T-helper 17 cell (primary cell): Measurements from ENCODE around the gene GGTA1. TPM values are rescaled to one million over a fixed set of nuclear protein-coding genes. Genes with fewer than 3 reads are reported as not detected.
"Not testable (repeated sequence)": the region's sequence is repeated elsewhere in the genome, so short reads cannot be mapped to it uniquely, and the experiment has no call there.

Experiments used
- ATAC-seq: fragments of 150-1000 bp; cut with Tn5 transposase; 2 replicates; pipeline ENCODE4 v1.10.0; 2021; ENCODE audit warnings: mild to moderate bottlenecking, moderate library complexity
- DNase-seq, 3 donors: peaks; one replicate each; pipeline versions ENCODE4 v3.0.0 to v3.0.0-alpha.2; 2020 to 2021
- H3K9me3 ChIP-seq: one replicate; pipeline ENCODE4 v1.7.0; 2013; ENCODE audit warnings: low read length, mild to moderate bottlenecking; ENCODE audit not compliant: control insufficient read depth, poor library complexity, severe bottlenecking
- H3K27ac Mint-ChIP-seq: one replicate; pipeline ENCODE4 v1.8.0; 2022; ENCODE audit warnings: mild to moderate bottlenecking, moderate library complexity, mixed read lengths
- H3K27me3 Mint-ChIP-seq: one replicate; pipeline ENCODE4 v1.8.0; 2022; ENCODE audit warnings: mixed read lengths
- H3K36me3 Mint-ChIP-seq: one replicate; pipeline ENCODE4 v1.8.0; 2022; ENCODE audit warnings: low read depth, mixed read lengths
- H3K4me1 Mint-ChIP-seq: one replicate; pipeline ENCODE4 v1.8.0; 2022; ENCODE audit warnings: mild to moderate bottlenecking, mixed read lengths
- H3K4me3 Mint-ChIP-seq: one replicate; pipeline ENCODE4 v1.8.0; 2022; ENCODE audit warnings: mild to moderate bottlenecking, moderate library complexity, mixed read lengths
- total RNA-seq, 4 donors: library from RNA in 2 of 4; stranded (reverse) in 2 of 4; gene quantifications; one replicate each; pipeline ENCODE4 v1.2.3 and lab custom pipeline; 2022 to 2026

The GGTA1 gene
- total RNA-seq, 2 donors from 2014 or later = 0.50 to 7.7 TPM

DNA sequence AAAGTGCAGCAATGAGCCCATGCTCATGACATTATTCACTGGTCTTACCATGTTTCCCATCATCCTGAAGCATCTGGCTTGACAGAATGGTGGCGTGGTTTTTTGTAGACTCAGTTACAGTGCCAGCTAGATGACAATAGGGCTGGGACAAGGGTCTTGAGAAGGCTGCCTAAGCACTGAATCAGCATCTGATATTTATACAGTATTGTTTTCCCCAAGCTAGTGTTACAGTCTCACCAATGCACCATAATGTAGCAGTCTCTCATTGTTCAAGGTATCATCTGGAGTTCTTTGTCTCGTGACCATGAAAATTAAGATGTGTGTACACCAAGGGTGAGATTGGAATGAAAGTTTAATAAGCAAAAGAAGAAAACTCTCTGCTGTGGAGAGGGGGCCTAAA is 19.0 kb upstream of the GGTA1 start:
- Mint-ChIP-seq H3K36me3 (no peaks in the 10 kb centered on the region), H3K4me3 (no peak overlapping the region), H3K27me3 (peaks cover 19% of the 10 kb centered on the region), H3K4me1 (no peaks in the 10 kb centered on the region), H3K27ac (no peak overlapping the region)
- no peaks in the 10 kb centered on the region for H3K9me3 ChIP-seq
- no peak for DNase-seq
- no peak for ATAC-seq

GRCh38 chr9:121513166-121513565 is 13.5 kb upstream of the GGTA1 start:
- H3K4me1 Mint-ChIP-seq, H3K4me3 Mint-ChIP-seq, H3K27ac Mint-ChIP-seq, H3K9me3 ChIP-seq, DNase-seq, ATAC-seq, H3K36me3 Mint-ChIP-seq: not testable (repeated sequence)
- H3K27me3 Mint-ChIP-seq = peaks cover 17% of the 10 kb centered on the region

DNA sequence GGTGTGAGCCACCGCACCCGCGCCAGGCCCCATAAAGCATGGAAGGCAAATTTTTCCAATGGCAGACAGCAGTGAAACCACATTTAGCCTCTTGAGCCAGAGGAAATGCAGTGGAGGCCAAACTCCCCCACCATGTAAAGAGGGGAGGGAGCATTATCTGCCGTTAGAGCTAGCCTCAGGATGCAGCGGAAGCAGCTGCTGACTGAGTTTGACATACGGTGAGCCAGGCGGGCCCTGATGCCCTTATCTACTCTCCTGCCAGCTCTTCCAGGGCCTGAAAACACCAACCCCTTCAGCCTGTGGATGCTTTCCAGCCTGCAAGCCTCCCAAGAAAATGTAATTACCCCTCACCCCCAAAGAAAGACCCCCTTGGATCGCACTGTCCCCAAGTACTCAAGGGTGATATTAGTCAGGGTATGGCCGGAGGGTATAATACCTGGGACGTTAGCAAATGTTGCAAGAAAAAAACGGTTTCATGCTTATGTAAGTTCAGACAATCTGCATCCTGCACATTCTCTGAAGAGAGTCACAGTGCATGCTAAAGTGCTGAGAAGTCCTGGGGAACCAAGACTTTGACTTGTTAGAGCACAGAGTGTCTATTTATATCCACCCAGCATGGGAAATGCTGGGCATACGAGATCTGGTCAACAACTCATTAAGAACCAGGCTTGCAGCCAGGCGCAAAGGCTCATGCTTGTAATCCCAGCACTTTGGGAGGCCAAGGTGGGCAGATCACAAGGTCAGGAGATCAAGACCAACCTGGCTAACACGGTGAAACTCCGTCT is 11.3 kb upstream of the GGTA1 start:
- DNase-seq (no peak), ATAC-seq (no peak)
- Mint-ChIP-seq H3K4me3 (no peak overlapping the region), H3K36me3 (no peaks in the 10 kb centered on the region), H3K4me1 (no peaks in the 10 kb centered on the region), H3K27ac (no peak overlapping the region), H3K27me3 (peaks cover 21% of the 10 kb centered on the region)
- H3K9me3 ChIP-seq = no peaks in the 10 kb centered on the region

GRCh38 chr9:121509180-121509579 is 9.5 kb upstream of the GGTA1 start:
- no peak overlapping the region for H3K27ac Mint-ChIP-seq
- peaks cover 31% of the 10 kb centered on the region for H3K27me3 Mint-ChIP-seq
- no peaks in the 10 kb centered on the region for H3K9me3 ChIP-seq
- ATAC-seq (no peak), DNase-seq (no peak)
- H3K36me3 Mint-ChIP-seq = no peaks in the 10 kb centered on the region
- H3K4me1 Mint-ChIP-seq = no peaks in the 10 kb centered on the region
- H3K4me3 Mint-ChIP-seq = no peak overlapping the region

- no peak for DNase-seq
- ATAC-seq = no peak
- no peak overlapping the region for H3K4me3 Mint-ChIP-seq
- no peaks in the 10 kb centered on the region for H3K4me1 Mint-ChIP-seq
- H3K27me3 Mint-ChIP-seq = peaks cover 36% of the 10 kb centered on the region
- no peaks in the 10 kb centered on the region for H3K9me3 ChIP-seq
- no peak overlapping the region for H3K27ac Mint-ChIP-seq
- H3K36me3 Mint-ChIP-seq = peaks cover 3% of the 10 kb centered on the region
Measured at GRCh38 chr9:121508415-121508814, 8.8 kb upstream of the GGTA1 start.

- ATAC-seq (no peak), DNase-seq (no peak)
- H3K27ac Mint-ChIP-seq = no peak overlapping the region
- peaks cover 4% of the 10 kb centered on the region for H3K4me1 Mint-ChIP-seq
- peaks cover 40% of the 10 kb centered on the region for H3K27me3 Mint-ChIP-seq
- H3K4me3 Mint-ChIP-seq = no peak overlapping the region
- H3K36me3 Mint-ChIP-seq = peaks cover 3% of the 10 kb centered on the region
- H3K9me3 ChIP-seq = no peaks in the 10 kb centered on the region
Measured at GRCh38 chr9:121505903-121506735, 6.5 kb upstream of the GGTA1 start.

GRCh38 chr9:121503444-121503843 is 3.8 kb upstream of the GGTA1 start:
- Mint-ChIP-seq H3K4me3 (peak overlapping the region; percentile 28), H3K36me3 (peaks cover 8% of the 10 kb centered on the region), H3K27me3 (peaks cover 60% of the 10 kb centered on the region), H3K4me1 (peaks cover 15% of the 10 kb centered on the region), H3K27ac (no peak overlapping the region)
- DNase-seq = no peak
- H3K9me3 ChIP-seq = no peaks in the 10 kb centered on the region
- ATAC-seq = no peak

- no peaks in the 10 kb centered on the region for H3K9me3 ChIP-seq
- ATAC-seq = no peak
- H3K36me3 Mint-ChIP-seq = peaks cover 8% of the 10 kb centered on the region
- H3K4me1 Mint-ChIP-seq = peaks cover 22% of the 10 kb centered on the region
- H3K27me3 Mint-ChIP-seq = peaks cover 61% of the 10 kb centered on the region
- DNase-seq = no peak
- no peak overlapping the region for H3K27ac Mint-ChIP-seq
- H3K4me3 Mint-ChIP-seq = peak overlapping the region; percentile 76
Measured at GRCh38 chr9:121500165-121500478, 478 bp upstream of the GGTA1 start.

- Mint-ChIP-seq H3K36me3 (peaks cover 8% of the 10 kb centered on the region), H3K27ac (no peak overlapping the region), H3K27me3 (peaks cover 64% of the 10 kb centered on the region), H3K4me3 (peak overlapping the region; percentile 82), H3K4me1 (peaks cover 22% of the 10 kb centered on the region)
- H3K9me3 ChIP-seq = no peaks in the 10 kb centered on the region
- DNase-seq (no peak), ATAC-seq (no peak)
Measured at GRCh38 chr9:121499177-121499426, 542 bp downstream of the GGTA1 start.

- Mint-ChIP-seq H3K27ac (no peak overlapping the region), H3K4me3 (peak overlapping the region; percentile 82), H3K4me1 (peaks cover 22% of the 10 kb centered on the region), H3K27me3 (peaks cover 64% of the 10 kb centered on the region), H3K36me3 (peaks cover 5% of the 10 kb centered on the region)
- H3K9me3 ChIP-seq = no peaks in the 10 kb centered on the region
- DNase-seq (no peak), ATAC-seq (peak; percentile 16)
Measured at GRCh38 chr9:121498487-121499176, 1.0 kb downstream of the GGTA1 start.

DNA sequence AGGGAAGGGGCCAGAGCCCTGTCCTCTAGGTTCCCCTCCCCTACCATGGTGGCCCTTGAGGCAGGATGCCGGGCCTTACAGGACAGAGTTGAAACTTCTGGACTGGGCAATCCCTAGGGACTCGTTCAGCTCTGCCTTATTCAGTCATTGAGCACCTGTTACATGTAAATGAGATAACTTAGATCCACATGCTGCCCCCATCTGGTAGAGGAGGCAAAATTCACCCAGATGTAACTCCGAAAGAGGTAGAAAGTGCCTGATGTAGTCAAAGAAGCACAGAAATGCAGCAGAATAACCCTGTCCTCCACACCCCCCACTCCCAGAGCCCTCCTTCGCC is 1.5 kb downstream of the GGTA1 start:
- peak overlapping the region; percentile 82 for H3K4me3 Mint-ChIP-seq
- peaks cover 59% of the 10 kb centered on the region for H3K27me3 Mint-ChIP-seq
- H3K4me1 Mint-ChIP-seq = peaks cover 19% of the 10 kb centered on the region
- H3K27ac Mint-ChIP-seq = no peak overlapping the region
- DNase-seq = no peak
- peak; percentile 74 for ATAC-seq
- no peaks in the 10 kb centered on the region for H3K9me3 ChIP-seq
- H3K36me3 Mint-ChIP-seq = peaks cover 4% of the 10 kb centered on the region

DNA sequence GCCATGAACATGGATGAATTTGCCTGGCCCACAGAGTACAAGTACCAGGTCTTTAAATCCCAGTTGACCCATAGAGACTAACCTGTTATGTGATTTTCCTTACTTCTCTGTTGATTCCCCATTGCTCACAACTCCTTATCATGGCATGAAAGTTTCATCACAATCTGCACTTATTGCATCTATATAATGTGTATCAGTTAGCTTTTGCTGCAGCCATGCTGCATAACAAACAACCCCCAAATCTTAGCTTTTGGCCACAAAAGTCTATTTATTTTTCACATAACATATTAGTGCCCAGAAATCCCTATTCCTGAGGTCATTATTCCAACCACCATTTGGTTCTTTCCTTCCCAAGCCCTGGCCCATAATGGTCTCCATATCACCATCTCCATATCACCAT is 3.7 kb downstream of the GGTA1 start:
- Mint-ChIP-seq H3K27ac (no peak overlapping the region), H3K36me3 (peaks cover 4% of the 10 kb centered on the region), H3K4me1 (peaks cover 18% of the 10 kb centered on the region), H3K27me3 (peaks cover 52% of the 10 kb centered on the region), H3K4me3 (no peak overlapping the region)
- H3K9me3 ChIP-seq = no peaks in the 10 kb centered on the region
- DNase-seq (no peak), ATAC-seq (no peak)

GRCh38 chr9:121494192-121494591 is 5.5 kb downstream of the GGTA1 start:
- no peak for ATAC-seq
- peaks cover 15% of the 10 kb centered on the region for H3K4me1 Mint-ChIP-seq
- no peak overlapping the region for H3K27ac Mint-ChIP-seq
- H3K4me3 Mint-ChIP-seq = no peak overlapping the region
- no peak for DNase-seq
- H3K36me3 Mint-ChIP-seq = peaks cover 4% of the 10 kb centered on the region
- H3K9me3 ChIP-seq = no peaks in the 10 kb centered on the region
- H3K27me3 Mint-ChIP-seq = peaks cover 40% of the 10 kb centered on the region
